H9 (cell line): ENCODE data around the gene TFAP2A. TPM values are rescaled to one million over a fixed set of nuclear protein-coding genes. Genes with fewer than 3 reads are reported as not detected.

Source experiments
- DNase-seq: peaks from one replicate; pipeline ENCODE4 v3.0.0-alpha.2; 2017
- H2AFZ ChIP-seq: one replicate; pipeline ENCODE4 v1.6.1; 2013; ENCODE audit warnings: mild to moderate bottlenecking, low read length, control low read depth, moderate library complexity
- H2AK5ac ChIP-seq: 2 replicates; pipeline ENCODE4 v1.6.1; 2013; ENCODE audit warnings: low read length, control low read depth, mixed read lengths; ENCODE audit not compliant: insufficient read length
- H2BK120ac ChIP-seq: one replicate; pipeline ENCODE4 v1.6.1; 2013; ENCODE audit warnings: low read depth, mild to moderate bottlenecking, low read length, control low read depth, inconsistent platforms; ENCODE audit not compliant: poor library complexity, severe bottlenecking
- H2BK12ac ChIP-seq: 2 replicates; pipeline ENCODE4 v1.6.1; 2013; ENCODE audit warnings: low read length, control low read depth, mixed read lengths, low read depth; ENCODE audit not compliant: insufficient read length
- H2BK15ac ChIP-seq: 2 replicates; pipeline ENCODE4 v1.6.1; 2013; ENCODE audit warnings: low read depth, low read length, control low read depth
- H2BK20ac ChIP-seq: one replicate; pipeline ENCODE4 v1.6.1; 2013; ENCODE audit warnings: low read depth, mild to moderate bottlenecking, low read length, control low read depth, inconsistent platforms; ENCODE audit not compliant: poor library complexity, severe bottlenecking
- H2BK5ac ChIP-seq: 2 replicates; pipeline ENCODE4 v1.6.1; 2013; ENCODE audit warnings: low read length, control low read depth, mixed read lengths; ENCODE audit not compliant: insufficient read length
- H3K14ac ChIP-seq: 2 replicates; pipeline ENCODE4 v1.6.1; 2013; ENCODE audit warnings: low read length, control low read depth; ENCODE audit not compliant: insufficient read depth
- H3K18ac ChIP-seq: 2 replicates; pipeline ENCODE4 v1.6.1; 2013; ENCODE audit warnings: low read depth, mild to moderate bottlenecking, mixed read lengths, low read length, control low read depth; ENCODE audit not compliant: insufficient read length
- H3K23ac ChIP-seq: 2 replicates; pipeline ENCODE4 v1.6.1; 2013; ENCODE audit warnings: low read length, control low read depth, mixed read lengths, low read depth; ENCODE audit not compliant: insufficient read length
- H3K23me2 ChIP-seq: 2 replicates; pipeline ENCODE4 v1.6.1; 2013; ENCODE audit warnings: low read depth, mild to moderate bottlenecking, mixed read lengths, low read length, control low read depth; ENCODE audit not compliant: insufficient read length, poor library complexity, severe bottlenecking
- H3K27ac ChIP-seq: 2 replicates; pipeline ENCODE4 v1.5.1; 2013; ENCODE audit warnings: low read length, control low read depth, mixed read lengths, low read depth; ENCODE audit not compliant: insufficient read length
- H3K27me3 ChIP-seq: 2 replicates; pipeline ENCODE4 v1.6.1; 2013; ENCODE audit warnings: low read length, control low read depth, inconsistent platforms; ENCODE audit not compliant: insufficient read depth
- H3K4ac ChIP-seq: 2 replicates; pipeline ENCODE4 v1.6.1; 2013; ENCODE audit warnings: low read depth, mild to moderate bottlenecking, control low read depth, inconsistent platforms, low read length, moderate library complexity
- H3K4me1 ChIP-seq: 2 replicates; pipeline ENCODE4 v1.6.1; 2013; ENCODE audit warnings: low read length, control low read depth, inconsistent platforms; ENCODE audit not compliant: insufficient read depth
- H3K4me2 ChIP-seq: 2 replicates; pipeline ENCODE4 v1.6.1; 2013; ENCODE audit warnings: low read length, control low read depth, mixed read lengths; ENCODE audit not compliant: insufficient read length, insufficient read depth
- H3K56ac ChIP-seq: 2 replicates; pipeline ENCODE4 v1.6.1; 2013; ENCODE audit warnings: low read depth, mild to moderate bottlenecking, mixed read lengths, low read length, control low read depth; ENCODE audit not compliant: insufficient read length
- H3K79me1 ChIP-seq: 2 replicates; pipeline ENCODE4 v1.6.1; 2013; ENCODE audit warnings: low read depth, mild to moderate bottlenecking, moderate library complexity, low read length, control low read depth, inconsistent platforms; ENCODE audit not compliant: insufficient read depth, poor library complexity, severe bottlenecking
- H3K79me2 ChIP-seq: 2 replicates; pipeline ENCODE4 v1.6.1; 2013; ENCODE audit warnings: low read length, control low read depth, inconsistent platforms; ENCODE audit not compliant: insufficient read depth
- H3K9ac ChIP-seq: 2 replicates; pipeline ENCODE4 v1.6.1; 2013; ENCODE audit warnings: low read length, control low read depth, mixed read lengths; ENCODE audit not compliant: insufficient read length; ENCODE audit errors: extremely low read depth
- H3K9me3 ChIP-seq: one replicate; pipeline ENCODE4 v1.6.1; 2013; ENCODE audit warnings: low read depth, low read length, inconsistent platforms; ENCODE audit not compliant: control insufficient read depth
- H3T11ph ChIP-seq: one replicate; pipeline ENCODE4 v1.6.1; 2013; ENCODE audit warnings: mild to moderate bottlenecking, low read length, control low read depth, inconsistent platforms
- H4K20me1 ChIP-seq: one replicate; pipeline ENCODE4 v1.6.1; 2013; ENCODE audit not compliant: control insufficient read depth, insufficient read length, insufficient read depth
- H4K5ac ChIP-seq: 2 replicates; pipeline ENCODE4 v1.6.1; 2013; ENCODE audit warnings: low read depth, mild to moderate bottlenecking, mixed read lengths, low read length, control low read depth; ENCODE audit not compliant: insufficient read length
- H4K8ac ChIP-seq: replicated peaks from 2 replicates; pipeline ENCODE4 v1.6.1; 2013; ENCODE audit warnings: low read length, control low read depth, mixed read lengths, low read depth; ENCODE audit not compliant: insufficient read length
- H4K91ac ChIP-seq: 2 replicates; pipeline ENCODE4 v1.6.1; 2013; ENCODE audit warnings: low read depth, mild to moderate bottlenecking, moderate library complexity, mixed read lengths, low read length, control low read depth; ENCODE audit not compliant: insufficient read length
- H3K27ac Mint-ChIP-seq, 3 experiments: 2 replicates in 2 of 3; 3 replicates in 1 of 3; pipeline ENCODE4 v1.8.0; 2020 to 2021; ENCODE audit warnings: mixed read lengths in 3 of 3, mild to moderate bottlenecking in 1 of 3, moderate library complexity in 1 of 3
- H3K27me3 Mint-ChIP-seq: 2 replicates; pipeline ENCODE4 v1.8.0; 2021; ENCODE audit warnings: low read depth, mild to moderate bottlenecking, moderate library complexity, mixed read lengths
- H3K36me3 Mint-ChIP-seq, 3 experiments: 2 replicates in 2 of 3; 3 replicates in 1 of 3; pipeline ENCODE4 v1.8.0; 2020 to 2021; ENCODE audit warnings: low read depth in 3 of 3, mixed read lengths in 3 of 3; ENCODE audit not compliant: insufficient read depth in 1 of 3
- H3K4me1 Mint-ChIP-seq, 2 experiments: 2 replicates each; pipeline ENCODE4 v1.8.0; 2020; ENCODE audit warnings: mixed read lengths in 2 of 2
- H3K4me3 Mint-ChIP-seq, 2 experiments: 2 replicates in 1 of 2; 3 replicates in 1 of 2; pipeline ENCODE4 v1.8.0; 2020 to 2021; ENCODE audit warnings: mild to moderate bottlenecking in 2 of 2, mixed read lengths in 2 of 2, moderate library complexity in 1 of 2
- H3K9me3 Mint-ChIP-seq, 2 experiments: 2 replicates in 1 of 2; 3 replicates in 1 of 2; pipeline ENCODE4 v1.8.0; 2020; ENCODE audit warnings: mild to moderate bottlenecking in 2 of 2, mixed read lengths in 2 of 2, moderate library complexity in 1 of 2
- CTCF ChIP-seq: fragments of 200-600 bp; sonication (generic); conservative IDR thresholded peaks from 3 replicates; pipeline ENCODE4 v1.8.0; 2021; ENCODE audit warnings: antibody characterized with exemption, mild to moderate bottlenecking
- WGBS: extraction: QIAGEN DNeasy Blood & Tissue Kit; methylation state at CpG from one replicate; pipeline ENCODE4 v1.1.7; 2013; ENCODE audit warnings: missing lambda C conversion rate, low lambda C conversion rate, mixed read lengths; ENCODE audit not compliant: insufficient read length; ENCODE audit errors: extremely low coverage; 5-methylcytosine and 5-hydroxymethylcytosine counted together
- total RNA-seq: library from RNA; stranded (reverse); gene quantifications from 2 replicates; pipeline ENCODE4 v1.2.1, GENCODE V29; 2021

The TFAP2A gene
- total RNA-seq, 1 experiment from 2014 or later: 2.6 TPM

DNA sequence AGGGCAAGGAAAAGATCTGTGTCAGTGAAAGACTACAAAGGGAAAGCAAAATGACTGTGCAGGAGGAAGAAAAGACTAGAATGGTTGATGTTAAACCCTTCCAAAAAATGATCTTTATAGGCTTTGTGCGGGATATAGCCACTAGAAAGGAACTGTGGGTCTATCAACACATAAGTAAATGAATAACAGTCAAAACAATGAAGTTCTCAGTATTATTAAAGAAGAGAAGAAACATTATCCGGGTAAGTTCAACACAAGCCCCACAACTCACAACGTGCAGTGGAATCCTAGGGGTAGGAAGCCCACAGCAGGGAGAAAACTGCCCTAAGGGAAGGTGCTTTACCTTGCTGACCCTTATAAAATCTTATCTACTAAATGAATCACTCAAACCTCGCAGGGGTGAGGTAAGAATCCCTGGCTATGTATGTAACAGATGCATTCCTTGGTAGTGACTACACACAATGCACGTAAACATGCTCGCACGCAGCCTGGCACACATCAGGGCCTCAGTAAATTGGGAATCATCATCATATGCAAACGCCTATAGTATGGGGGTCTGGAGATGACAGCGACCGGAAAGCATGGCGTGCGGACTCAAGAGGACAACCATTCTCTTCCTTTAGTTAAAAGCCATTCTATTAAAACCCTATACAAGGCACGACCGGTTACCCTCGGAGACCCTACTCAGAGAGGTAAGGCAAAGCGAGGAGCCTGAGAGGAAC is 11.3 kb downstream of the TFAP2A start:
- Histone ChIP-seq H3K4ac (no peak overlapping the region), H2AK5ac (no peak overlapping the region), H3K4me2 (peak overlapping the region; percentile 98), H4K5ac (no peak overlapping the region), H3K79me1 (no peaks in the 10 kb centered on the region), H4K91ac (no peak overlapping the region), H3K9ac (no peak overlapping the region), H4K8ac (no peak overlapping the region), H2BK120ac (no peak overlapping the region), H2AFZ (peak overlapping the region; percentile 4), H3K27ac (no peak overlapping the region), H2BK5ac (no peak overlapping the region), H4K20me1 (no peaks in the 10 kb centered on the region), H3K56ac (no peak overlapping the region), H2BK12ac (no peak overlapping the region), H3K79me2 (no peaks in the 10 kb centered on the region), H3K9me3 (no peaks in the 10 kb centered on the region), H2BK15ac (no peak overlapping the region), H3K4me1 (peaks cover 6% of the 10 kb centered on the region; the same call in 1 of the 2 replicates), H3T11ph (no peak overlapping the region), H3K27me3 (peaks cover 60% of the 10 kb centered on the region; the same call in 1 of the 2 replicates), H3K23me2 (peaks cover 14% of the 10 kb centered on the region), H3K18ac (no peak overlapping the region), H3K14ac (no peak overlapping the region), H2BK20ac (no peak overlapping the region), H3K23ac (no peak overlapping the region)
- TF ChIP-seq CTCF: no peak
- Mint-ChIP-seq H3K36me3 (no peaks in the 10 kb centered on the region), H3K27ac (peak overlapping the region in 1 of 3 experiments; percentile 15; a peak in 1 of 7 replicates), H3K4me3 (peak overlapping the region; percentile 65 to 89), H3K9me3 (peaks cover 0 to 9% of the 10 kb centered on the region in 2 experiments; a peak in 2 of 5 replicates), H3K27me3 (peaks cover 95% of the 10 kb centered on the region), H3K4me1 (peaks cover 44 to 58% of the 10 kb centered on the region in 2 experiments)
- no peak for DNase-seq
- WGBS: no CpG with 5 or more reads among the region's 16 CpGs
